ENCODE results near the gene SLC12A3.

The SLC12A3 gene

GRCh38 chr16:56960681-56961281 is 95.8 kb downstream of the SLC12A3 start:
- peaks cover 2% of the 10 kb centered on the region for H3K27me3 ChIP-seq (ENCODE audit: insufficient read depth, low read length)
- no peaks in the 10 kb centered on the region for H3K36me3 ChIP-seq (ENCODE audit: insufficient read depth, low read length)
- no peaks in the 10 kb centered on the region for H3K4me1 ChIP-seq (ENCODE audit: insufficient read depth, low read length)
- H3K4me3 ChIP-seq (ENCODE audit: low read length): no peak overlapping the region
- no peaks in the 10 kb centered on the region for H3K9me3 ChIP-seq (ENCODE audit: low read length)
- no peak overlapping the region for H2AFZ ChIP-seq (ENCODE audit: low read depth, low read length)

- no peaks in the 10 kb centered on the region for H3K36me3 ChIP-seq (ENCODE audit: insufficient read depth, low read length)
- no peak overlapping the region for H3K4me3 ChIP-seq (ENCODE audit: low read length)
- no peaks in the 10 kb centered on the region for H3K9me3 ChIP-seq (ENCODE audit: low read length)
- peaks cover 2% of the 10 kb centered on the region for H3K27me3 ChIP-seq (ENCODE audit: insufficient read depth, low read length)
- no peak overlapping the region for H2AFZ ChIP-seq (ENCODE audit: low read depth, low read length)
- no peaks in the 10 kb centered on the region for H3K4me1 ChIP-seq (ENCODE audit: insufficient read depth, low read length)
These were observed 96.4 kb downstream of the SLC12A3 start for GRCh38 chr16:56961386-56961785.

- H3K4me1 ChIP-seq (ENCODE audit: insufficient read depth, low read length): no peaks in the 10 kb centered on the region
- H3K27me3 ChIP-seq (ENCODE audit: insufficient read depth, low read length): peaks cover 2% of the 10 kb centered on the region
- H3K36me3 ChIP-seq (ENCODE audit: insufficient read depth, low read length): no peaks in the 10 kb centered on the region
- no peak within 1 kb of the TSS for H3K4me3 ChIP-seq (ENCODE audit: low read length)
- H3K9me3 ChIP-seq (ENCODE audit: low read length): no peaks in the 10 kb centered on the region
- H2AFZ ChIP-seq (ENCODE audit: low read depth, low read length): no peak within 1 kb of the TSS
These were observed 96.9 kb downstream of the SLC12A3 start, which contains the start of gene CETP for GRCh38 chr16:56961851-56962281. CETP (plus strand) TSS chr16:56961950; CDS start chr16:56961980, 30 bp downstream.

- Histone ChIP-seq H3K36me3 (ENCODE audit: insufficient read depth, low read length) (no peaks in the 10 kb centered on the region), H3K9me3 (ENCODE audit: low read length) (no peaks in the 10 kb centered on the region), H3K4me1 (ENCODE audit: insufficient read depth, low read length) (no peaks in the 10 kb centered on the region), H3K4me3 (ENCODE audit: low read length) (no peak overlapping the region), H2AFZ (ENCODE audit: low read depth, low read length) (no peak overlapping the region), H3K27me3 (ENCODE audit: insufficient read depth, low read length) (peaks cover 2% of the 10 kb centered on the region)
These were observed 99.5 kb downstream of the SLC12A3 start for GRCh38 chr16:56964243-56965148.

All from neuron (in vitro differentiated cells).